SH-SY5Y (cell line): ENCODE results near the gene CHD2.

Experiments
- GATA2 ChIP-seq: IDR thresholded peaks from 2 replicates; pipeline ENCODE4 v1.6.1; 2011; ENCODE audit warnings: mild to moderate bottlenecking, low read depth, low read length
- GATA3 ChIP-seq: IDR thresholded peaks from 2 replicates; pipeline ENCODE4 v1.6.1; 2011; ENCODE audit warnings: low read depth, mild to moderate bottlenecking, low read length, moderate library complexity

Gene CHD2

GRCh38 chr15:92968926-92969651, 69.0 kb downstream of the CHD2 start:
- no peak for TF ChIP-seq GATA3
- TF ChIP-seq GATA2, result no peak

- TF ChIP-seq GATA2, result no peak
- no peak for TF ChIP-seq GATA3
Measured at GRCh38 chr15:92970656-92971055, 70.5 kb downstream of the CHD2 start.

- TF ChIP-seq GATA2 (no peak), GATA3 (no peak)
Measured at GRCh38 chr15:92971081-92971480, 71.0 kb downstream of the CHD2 start.

GRCh38 chr15:92971713-92972112, 71.6 kb downstream of the CHD2 start:
- TF ChIP-seq GATA2 (no peak), GATA3 (no peak)

- no peak for TF ChIP-seq GATA3
- no peak for TF ChIP-seq GATA2
Measured at GRCh38 chr15:92974183-92974915, 74.2 kb downstream of the CHD2 start.

- TF ChIP-seq GATA2, result no peak
- no peak for TF ChIP-seq GATA3
Measured at GRCh38 chr15:92979011-92979701, 79.0 kb downstream of the CHD2 start.

DNA sequence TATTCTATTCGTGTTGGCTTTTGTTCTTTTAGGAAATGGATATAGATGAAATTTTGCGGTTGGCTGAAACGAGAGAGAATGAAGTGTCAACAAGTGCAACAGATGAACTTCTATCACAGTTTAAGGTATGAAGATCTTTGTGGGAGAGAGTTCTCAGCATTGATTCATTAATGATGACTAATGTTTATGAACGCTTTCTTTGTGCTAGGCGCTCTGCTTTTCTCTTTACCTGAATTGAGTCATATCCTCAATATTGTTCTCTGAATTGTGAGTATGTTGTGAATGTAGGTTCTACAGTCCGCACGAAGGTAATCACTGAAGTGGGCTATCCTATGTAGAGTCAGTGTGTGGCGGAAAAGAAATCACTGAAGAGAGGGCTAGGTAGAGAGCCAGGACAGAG, 81.2 kb downstream of the CHD2 start:
- no peak for TF ChIP-seq GATA3
- TF ChIP-seq GATA2, result no peak

GRCh38 chr15:92984161-92984560, 84.0 kb downstream of the CHD2 start:
- no peak for TF ChIP-seq GATA3
- no peak for TF ChIP-seq GATA2

GRCh38 chr15:92989470-92989869, 89.3 kb downstream of the CHD2 start:
- TF ChIP-seq GATA3, result no peak
- no peak for TF ChIP-seq GATA2

- TF ChIP-seq GATA3, result no peak
- no peak for TF ChIP-seq GATA2
Measured at GRCh38 chr15:92990031-92990430, 89.9 kb downstream of the CHD2 start.

DNA sequence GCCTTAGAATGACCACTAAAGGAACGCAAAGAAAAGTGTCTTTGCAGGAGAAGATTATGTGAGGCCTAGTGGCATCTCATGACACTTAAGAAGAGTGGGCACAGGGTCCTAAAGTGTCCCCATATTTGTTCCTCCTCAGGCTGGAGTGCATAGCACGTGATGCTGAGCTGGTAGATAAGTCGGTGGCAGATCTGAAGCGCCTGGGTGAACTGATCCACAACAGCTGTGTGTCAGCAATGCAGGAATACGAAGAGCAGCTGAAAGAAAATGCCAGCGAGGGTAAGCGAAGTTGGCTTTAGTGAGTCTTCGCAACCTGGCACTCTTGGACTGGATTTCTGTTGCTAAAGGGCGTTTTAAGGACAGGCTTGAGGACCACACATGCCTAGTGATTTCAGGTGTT, 92.6 kb downstream of the CHD2 start:
- TF ChIP-seq GATA2 (no peak), GATA3 (no peak)

GRCh38 chr15:92997821-92998220, 97.7 kb downstream of the CHD2 start:
- no peak for TF ChIP-seq GATA3
- TF ChIP-seq GATA2, result no peak

GRCh38 chr15:93001156-93001555, 101.0 kb downstream of the CHD2 start:
- TF ChIP-seq GATA2 (no peak), GATA3 (no peak)

DNA sequence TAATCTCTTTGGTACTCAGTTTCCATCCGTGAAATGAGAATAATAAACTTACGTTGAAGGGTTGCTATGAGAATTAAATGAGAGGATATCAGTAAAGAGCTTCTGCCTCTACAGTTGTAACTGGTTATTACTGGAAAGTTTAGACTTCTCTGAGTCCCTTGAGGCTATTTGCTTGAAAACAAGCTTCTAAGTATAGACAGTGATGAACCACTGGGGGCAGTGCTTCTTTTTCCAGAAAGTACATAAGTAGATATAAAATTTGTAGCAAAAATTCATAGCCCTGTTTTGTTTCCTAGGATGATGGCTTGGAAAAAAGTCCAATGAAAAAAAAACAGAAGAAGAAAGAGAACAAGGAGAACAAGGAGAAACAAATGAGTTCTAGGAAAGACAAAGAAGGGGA, 101.8 kb downstream of the CHD2 start:
- TF ChIP-seq GATA3, result no peak
- no peak for TF ChIP-seq GATA2
